ENCODE data around the gene LGALS9.
A peak's percentile ranks its signal among the peaks of the same experiment; 100 is the strongest.
"Not testable (repeated sequence)": the region's sequence is repeated elsewhere in the genome, so short reads cannot be mapped to it uniquely, and the experiment has no call there.

Gene LGALS9

DNA sequence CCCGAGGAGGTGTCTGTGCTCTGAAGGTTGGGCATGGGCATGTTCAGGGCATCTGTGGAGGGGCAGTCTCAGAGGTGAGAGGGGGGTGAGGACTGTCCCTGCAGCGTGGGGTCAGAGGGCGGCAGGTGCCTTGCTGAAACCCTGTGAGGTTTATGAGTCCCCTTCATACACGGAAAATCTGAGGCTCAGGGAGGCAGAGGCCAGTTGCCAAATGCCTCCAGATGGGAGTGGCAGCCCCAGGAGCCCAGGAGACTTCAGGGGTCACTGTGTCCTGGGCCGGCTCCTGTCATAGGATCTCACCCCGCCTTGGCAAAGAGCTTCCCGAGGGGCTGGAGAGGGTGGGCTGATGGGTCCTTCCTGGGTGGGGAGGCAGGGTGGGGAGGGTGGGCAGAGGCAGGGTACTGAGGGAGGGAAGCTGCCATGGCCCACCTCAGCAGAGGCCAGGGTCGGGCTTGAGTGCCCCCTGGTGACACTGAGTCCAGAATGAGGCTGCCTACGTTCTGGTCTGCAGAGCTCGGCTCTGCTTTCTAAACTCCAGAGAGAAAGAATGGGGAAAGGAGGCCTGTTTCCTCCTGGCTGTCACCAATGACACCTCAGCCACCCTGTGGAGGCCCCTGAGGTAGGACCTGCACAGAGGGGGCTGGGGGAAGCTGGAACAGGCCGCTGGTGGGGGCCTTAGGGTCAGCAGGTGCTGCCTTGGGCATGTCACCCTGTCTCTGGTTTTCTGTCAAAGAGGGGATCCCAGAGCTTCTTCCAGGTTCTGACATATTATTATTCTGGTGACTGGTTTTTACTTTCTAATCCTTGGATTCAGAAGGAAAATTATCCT, 1.1 kb downstream of the LGALS9 start:
- DNase-seq = no peak

DNA sequence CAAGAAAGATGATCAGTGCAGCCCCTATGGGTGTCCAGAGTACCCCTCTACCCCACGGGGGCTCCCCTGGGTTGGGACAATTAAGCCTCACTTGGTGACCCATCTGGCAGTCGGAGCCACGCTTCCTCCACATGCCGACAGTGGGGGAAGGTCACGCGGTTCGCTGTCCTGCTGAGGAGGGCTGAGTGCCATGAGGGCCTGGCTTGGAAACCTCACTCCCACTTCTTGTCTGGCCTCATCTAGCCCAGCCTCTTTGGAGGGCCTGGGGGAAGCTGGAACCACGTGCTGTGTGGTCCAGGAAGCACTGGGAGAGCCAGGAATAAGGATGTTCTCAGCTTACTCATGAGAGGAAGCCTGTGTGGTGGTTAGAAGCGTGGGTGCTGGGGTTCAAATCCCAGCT, 1.8 kb downstream of the LGALS9 start:
- not testable (repeated sequence) for DNase-seq

DNA sequence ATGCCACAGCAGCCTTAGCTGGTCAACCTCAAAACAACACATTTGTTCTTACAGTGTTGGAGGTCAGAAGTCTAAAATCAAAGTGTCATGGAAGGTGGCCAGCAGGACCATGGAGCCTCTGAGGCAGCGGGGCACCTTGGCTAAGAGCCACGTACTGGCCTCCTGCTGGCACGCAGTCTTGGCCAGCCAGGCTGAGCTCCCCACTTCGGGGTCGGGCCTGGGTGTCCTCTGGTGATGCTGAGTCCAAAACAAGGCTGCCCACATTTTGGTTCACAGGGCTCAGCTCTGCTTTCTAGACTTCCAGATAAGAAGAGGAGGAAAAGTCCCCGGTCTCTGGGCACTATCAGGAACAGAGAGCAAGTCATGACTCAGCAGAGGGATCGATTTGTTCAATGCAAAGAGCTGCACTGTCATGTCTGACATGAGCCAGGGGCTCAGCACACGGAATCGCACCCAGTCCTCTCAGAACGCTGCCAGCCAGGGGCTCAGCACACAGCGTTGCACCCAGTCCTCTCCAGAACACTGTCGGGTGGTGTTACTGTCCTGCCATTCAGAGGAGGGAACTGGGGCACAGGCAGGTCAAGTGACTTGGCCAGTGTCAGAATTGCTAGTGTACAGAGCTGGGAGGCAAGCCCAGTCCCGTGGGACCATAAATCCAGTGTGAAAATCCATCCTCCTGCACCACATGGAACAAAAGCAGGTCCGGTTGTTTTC, 2.5 kb downstream of the LGALS9 start:
- no peak for DNase-seq

DNA sequence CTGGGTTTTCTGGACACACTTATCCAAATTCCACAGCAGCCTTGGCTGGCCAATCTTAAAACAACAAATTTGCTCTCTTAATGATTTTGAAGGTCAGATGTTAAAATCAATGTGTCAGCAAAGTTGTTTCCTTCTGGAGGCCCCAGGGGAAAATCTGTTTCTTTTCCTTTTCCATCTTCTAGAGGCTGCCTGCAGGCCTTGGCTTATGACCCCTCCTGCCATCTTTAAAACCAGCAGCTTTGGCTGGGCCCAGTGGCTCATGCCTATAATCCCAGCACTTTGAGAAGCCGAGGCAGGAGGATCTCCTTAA, 3.0 kb downstream of the LGALS9 start:
- no peak for DNase-seq

GRCh38 chr17:27634776-27635175, 3.8 kb downstream of the LGALS9 start:
- DNase-seq = no peak

- no peak for DNase-seq
Measured at GRCh38 chr17:27635275-27635823, 4.4 kb downstream of the LGALS9 start.

GRCh38 chr17:27636005-27636520, 5.1 kb downstream of the LGALS9 start:
- DNase-seq = not testable (repeated sequence)

DNA sequence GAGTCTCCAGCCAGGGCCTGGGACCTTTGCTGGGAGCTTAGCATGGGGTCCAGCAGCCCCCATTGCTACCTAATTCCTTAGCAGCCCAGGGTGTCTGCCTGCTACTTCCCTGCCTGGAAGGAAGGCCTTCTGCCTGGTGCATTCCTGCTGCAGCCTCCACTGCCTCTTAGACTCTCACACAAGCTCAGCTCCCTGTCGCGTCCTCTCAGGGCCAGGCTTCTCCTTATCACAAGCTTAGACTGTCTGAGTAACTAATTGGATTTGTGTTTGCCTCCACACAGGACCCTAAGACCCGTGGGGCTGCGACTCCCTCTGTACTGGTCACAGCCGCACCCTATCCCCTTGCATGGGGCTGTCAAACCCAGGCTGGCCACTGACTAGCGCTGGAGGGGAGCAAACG, 6.8 kb downstream of the LGALS9 start:
- not testable (repeated sequence) for DNase-seq

DNA sequence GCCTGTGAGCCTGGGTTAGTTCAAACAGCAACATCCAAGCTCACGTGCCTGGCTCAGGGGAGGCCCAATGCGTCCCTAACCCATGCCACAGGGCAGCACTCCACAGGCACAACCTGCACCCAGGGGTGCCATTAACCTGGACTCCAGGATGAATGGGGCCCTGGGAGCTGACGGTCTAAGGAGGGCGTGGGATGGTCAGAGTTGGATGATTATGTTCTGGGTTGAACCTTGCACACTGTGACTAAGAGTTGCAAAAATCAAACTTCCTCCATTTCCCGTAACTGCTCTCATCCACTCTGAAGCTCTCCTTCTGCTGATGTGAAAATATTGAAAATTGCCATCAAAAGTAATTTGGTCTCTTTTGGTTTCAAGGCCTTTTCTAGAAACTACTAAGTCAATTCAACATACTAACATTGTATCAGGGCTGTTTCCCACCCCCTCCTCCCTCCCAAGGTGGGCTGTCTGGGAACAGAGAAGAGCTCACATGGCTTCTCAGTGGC, 7.5 kb downstream of the LGALS9 start:
- DNase-seq = not testable (repeated sequence)

DNA sequence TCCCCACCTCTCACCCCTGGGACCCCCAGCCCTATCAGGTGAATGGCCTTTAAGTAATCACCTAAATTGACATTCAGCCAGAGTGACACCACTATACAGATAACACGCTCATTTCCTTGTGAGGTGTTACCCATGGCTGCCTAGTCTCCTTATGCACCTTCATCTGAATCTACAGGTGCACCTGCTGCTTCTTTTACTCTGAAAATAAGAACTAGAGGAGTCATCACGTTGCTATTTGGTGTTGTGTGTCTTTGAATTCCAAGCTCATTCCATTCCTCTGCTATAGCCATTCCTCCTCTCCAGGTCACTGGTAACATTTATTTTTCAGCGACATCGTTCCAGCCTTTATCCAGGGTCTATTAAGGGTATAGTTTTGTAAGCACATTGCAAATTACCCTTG, 9.8 kb downstream of the LGALS9 start:
- no peak for DNase-seq

- DNase-seq = no peak
Measured at GRCh38 chr17:27644586-27644985, 13.6 kb downstream of the LGALS9 start.

- DNase-seq = not testable (repeated sequence)
Measured at GRCh38 chr17:27645621-27646020, 14.6 kb downstream of the LGALS9 start.

GRCh38 chr17:27646232-27646631, 15.2 kb downstream of the LGALS9 start:
- DNase-seq = no peak

DNA sequence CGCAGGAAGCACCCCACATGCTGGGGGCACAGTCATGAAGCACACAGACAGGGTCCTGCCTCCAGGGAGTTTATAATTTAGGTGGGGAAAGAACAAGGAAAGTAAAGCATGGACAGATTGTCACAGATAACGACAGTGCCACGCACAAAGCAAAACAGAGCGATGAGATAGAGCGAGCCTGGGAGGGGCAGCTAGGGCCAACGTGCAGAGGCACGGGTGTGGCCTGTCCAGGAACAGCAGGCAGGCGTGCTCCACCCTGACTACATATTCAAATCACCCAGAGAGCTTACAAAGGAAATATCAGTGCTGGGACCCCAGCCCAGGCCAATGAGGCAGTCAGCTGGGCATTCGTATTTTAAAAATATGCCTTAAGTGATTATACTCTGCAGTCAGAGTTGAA, 16.8 kb downstream of the LGALS9 start:
- no peak for DNase-seq

GRCh38 chr17:27649111-27649571, 18.2 kb downstream of the LGALS9 start:
- DNase-seq = not testable (repeated sequence)

DNA sequence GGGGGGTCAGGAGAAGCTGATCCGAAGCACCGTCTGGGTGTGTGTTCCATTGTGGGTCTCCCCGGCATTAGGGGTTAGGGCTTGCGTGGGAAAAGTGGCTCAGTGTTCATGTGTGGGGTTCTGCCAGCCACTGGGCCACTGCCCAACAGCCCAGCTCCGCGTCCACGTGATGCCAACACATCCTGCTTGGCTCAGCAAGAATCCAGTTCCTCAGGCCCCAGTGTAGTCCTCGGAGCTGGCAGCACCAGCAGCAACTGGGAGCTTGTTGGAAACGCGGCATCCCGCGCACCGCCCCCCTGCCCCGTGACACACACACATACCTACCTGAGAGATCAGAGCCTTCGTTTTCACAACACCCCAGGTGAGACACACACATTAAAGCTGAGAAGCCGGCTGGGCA, 18.9 kb downstream of the LGALS9 start:
- DNase-seq = no peak

DNA sequence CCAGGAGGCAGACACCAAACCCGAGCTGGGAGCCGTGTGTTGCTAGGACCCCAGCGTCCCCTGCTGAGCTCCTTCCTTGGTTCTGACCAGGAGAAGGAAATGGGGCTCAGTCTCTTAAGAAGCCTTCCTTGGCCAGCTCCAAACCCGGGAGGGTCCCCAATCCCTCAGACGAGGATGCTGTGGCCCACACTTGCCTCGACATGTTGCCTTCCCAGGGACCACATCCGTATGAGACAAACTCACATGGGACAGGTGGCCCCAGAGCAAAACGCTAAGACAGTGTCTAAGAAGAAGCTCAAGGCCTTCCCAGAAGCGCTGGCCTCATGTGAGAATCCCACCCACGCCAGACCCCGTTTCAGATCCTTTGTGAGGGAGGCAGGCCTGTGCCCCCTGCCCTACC, 19.8 kb downstream of the LGALS9 start:
- DNase-seq = no peak

DNA sequence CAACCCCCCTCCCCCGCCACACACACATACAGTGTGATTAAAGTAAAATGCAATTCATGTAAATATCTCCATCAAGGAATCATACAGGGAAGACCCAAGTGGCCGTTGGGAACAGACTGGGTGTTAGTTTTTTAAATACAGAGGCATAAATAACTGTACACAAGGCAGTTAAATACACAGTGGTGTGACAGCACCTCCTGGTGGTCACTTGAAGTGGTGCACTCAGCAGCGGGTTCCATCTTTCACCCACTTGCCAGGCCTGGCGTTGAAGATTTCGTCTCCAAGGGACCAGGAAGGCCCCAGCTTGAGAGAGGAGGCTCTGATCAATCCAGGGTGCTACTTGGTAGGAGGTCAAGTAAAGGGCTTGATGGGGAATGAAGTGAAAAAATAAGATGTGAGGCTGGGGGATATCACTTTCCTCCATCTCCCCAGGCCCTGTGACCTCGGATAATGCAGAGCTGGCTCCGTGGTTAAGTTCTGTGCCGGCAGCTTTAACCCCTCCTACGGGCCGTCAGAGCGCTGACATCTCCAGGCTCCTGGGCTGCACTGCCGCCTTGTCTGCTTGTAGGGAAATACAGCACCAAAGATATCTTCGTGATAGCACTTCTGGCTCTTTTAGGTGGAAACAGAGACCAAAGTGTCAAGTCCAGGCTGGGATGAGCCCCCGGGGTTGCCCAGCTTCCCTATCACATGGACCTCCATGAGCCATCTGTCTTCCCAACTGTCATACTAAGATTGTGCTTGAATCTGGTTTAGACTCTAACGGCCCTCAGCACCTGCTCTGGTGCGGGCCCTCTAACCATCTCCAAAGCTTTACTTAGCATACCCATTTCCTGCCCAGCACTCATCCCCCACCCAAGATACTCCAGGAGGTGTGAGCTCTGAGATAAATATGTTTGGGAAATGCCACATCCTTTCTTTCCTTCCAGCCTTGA, 20.7 kb downstream of the LGALS9 start:
- peak; percentile 71 for DNase-seq

GRCh38 chr17:27653449-27653971, 22.5 kb downstream of the LGALS9 start:
- DNase-seq = not testable (repeated sequence)

- DNase-seq = no peak
Measured at GRCh38 chr17:27654136-27654535, 23.1 kb downstream of the LGALS9 start.

- DNase-seq = peak; percentile 71
Measured at GRCh38 chr17:27654654-27655524, 23.9 kb downstream of the LGALS9 start.

All from stimulated activated CD4-positive, alpha-beta T cell treated with anti-CD3 and anti-CD28 coated beads, Interleukin-4, amount 100 ng/mL, for 1 hour (primary cell).